GM13977 (cell line): ENCODE data around the gene TOR1A.

ENCODE experiments used
- DNase-seq: peaks from one replicate; pipeline ENCODE4 v3.0.0; 2012; ENCODE audit warnings: low spot score
- CTCF ChIP-seq: IDR thresholded peaks from 2 replicates; pipeline ENCODE4 v1.5.1; 2012; ENCODE audit warnings: mild to moderate bottlenecking, control low read depth; ENCODE audit not compliant: insufficient read depth; ENCODE audit errors: extremely low read depth, missing control alignments
- in situ Hi-C: fragments of 300-500 bp; cut with MboI; formaldehyde crosslinking; loops from one replicate; pipeline ENCODE4 v1.12.0; 2022; ENCODE audit warnings: low sequenced_read_pairs, low pct_unique_long_range_greater_than_20kb, mixed read lengths, inconsistent platforms; ENCODE audit not compliant: unreplicated experiment

The TOR1A gene

GRCh38 chr9:129813661-129814060 is 10.3 kb downstream of the TOR1A start:
- DNase-seq: no peak
- in situ Hi-C loops: no loop called here
- TF ChIP-seq CTCF: no peak

DNA sequence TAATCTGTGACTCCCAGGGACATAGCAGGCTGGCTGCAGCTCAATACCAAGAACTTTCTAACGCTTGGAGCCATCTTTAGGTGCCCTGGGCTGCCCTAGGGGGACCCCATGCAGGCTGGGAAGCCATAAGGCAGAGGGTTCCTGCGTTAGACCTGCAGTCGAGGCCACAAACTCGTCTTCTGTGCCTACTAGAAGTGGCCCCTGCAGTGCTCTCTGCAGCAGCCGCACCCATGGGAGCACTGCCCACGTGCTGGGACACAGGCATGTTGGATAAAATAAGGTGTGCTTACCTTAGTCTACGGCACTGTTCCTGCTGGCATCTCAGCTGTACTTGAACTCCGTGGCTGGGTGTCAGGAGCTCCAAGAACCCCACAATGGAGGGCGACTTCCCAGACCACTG is 11.6 kb downstream of the TOR1A start:
- no peak for TF ChIP-seq CTCF
- in situ Hi-C loops: no loop called here
- no peak for DNase-seq

DNA sequence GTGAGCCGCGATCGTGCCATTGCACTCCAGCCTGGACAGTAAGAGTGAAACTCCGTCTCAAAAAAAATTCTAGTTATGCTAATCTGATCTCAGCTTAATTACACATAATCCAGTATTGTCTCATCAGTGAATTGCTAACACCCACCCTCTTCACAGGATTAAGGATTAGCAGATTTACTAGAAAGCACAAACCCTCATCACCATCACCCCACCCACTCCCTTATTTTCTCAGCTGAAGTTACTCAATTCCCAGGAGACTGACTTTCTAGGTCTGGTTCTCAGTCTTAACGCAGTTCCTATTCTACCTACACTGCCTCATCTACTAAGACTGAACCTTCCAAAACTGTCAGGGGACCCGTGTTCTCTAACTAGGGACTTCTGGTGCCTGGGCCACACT is 12.0 kb downstream of the TOR1A start:
- in situ Hi-C loops: no loop called here
- no peak for TF ChIP-seq CTCF
- DNase-seq: no peak

GRCh38 chr9:129810788-129811187 is 13.1 kb downstream of the TOR1A start:
- no peak for DNase-seq
- in situ Hi-C loops: no loop called here
- no peak for TF ChIP-seq CTCF

DNA sequence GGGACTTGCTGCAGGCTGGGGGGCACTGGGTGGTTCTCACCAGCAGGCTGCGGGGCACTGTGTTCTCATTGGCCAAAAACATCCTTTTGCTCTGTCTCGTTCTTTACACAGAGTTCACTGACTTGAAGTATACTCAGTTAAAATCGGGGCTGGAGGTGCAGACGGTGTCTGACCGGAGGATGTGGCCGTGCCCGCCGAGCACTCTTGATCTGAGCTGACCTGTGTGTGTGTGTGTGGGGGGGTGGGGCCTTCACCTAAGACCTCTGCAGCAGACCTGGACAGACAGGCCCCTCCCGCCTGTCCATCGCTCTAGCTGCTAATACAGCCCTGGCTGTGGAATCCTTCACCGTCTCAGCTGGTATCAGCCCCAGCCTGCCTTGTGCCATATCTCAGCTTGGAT is 13.8 kb downstream of the TOR1A start:
- in situ Hi-C loops: no loop called here
- no peak for TF ChIP-seq CTCF
- no peak for DNase-seq

DNA sequence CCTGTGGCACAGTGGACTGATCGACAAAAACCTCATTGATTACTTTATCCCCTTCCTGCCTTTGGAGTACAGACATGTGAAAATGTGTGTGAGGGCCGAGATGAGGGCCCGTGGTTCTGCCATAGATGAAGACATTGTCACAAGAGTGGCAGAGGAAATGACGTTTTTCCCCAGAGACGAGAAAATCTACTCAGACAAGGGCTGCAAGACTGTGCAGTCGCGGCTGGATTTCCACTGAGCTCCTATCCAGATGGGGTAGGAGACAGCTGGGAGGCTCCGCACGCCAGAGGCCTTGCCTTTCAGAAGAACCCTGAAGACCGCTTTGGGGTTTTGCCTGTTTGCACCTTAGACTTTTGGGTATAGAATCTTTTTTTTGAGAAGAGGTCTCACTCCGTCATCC is 14.6 kb downstream of the TOR1A start:
- TF ChIP-seq CTCF: no peak
- no peak for DNase-seq
- in situ Hi-C loops: no loop called here

GRCh38 chr9:129806061-129806460 is 17.9 kb downstream of the TOR1A start:
- in situ Hi-C loops: no loop called here
- DNase-seq: no peak
- TF ChIP-seq CTCF: no peak
